ENCODE results near the gene AHNAK. TPM values are rescaled to one million over a fixed set of nuclear protein-coding genes. Genes with fewer than 3 reads are reported as not detected.
A peak's percentile ranks its signal among the peaks of the same experiment; 100 is the strongest.

Gene AHNAK
- total and polyA plus RNA-seq, 2 experiments from 2014 or later = 167 to 548 TPM

DNA sequence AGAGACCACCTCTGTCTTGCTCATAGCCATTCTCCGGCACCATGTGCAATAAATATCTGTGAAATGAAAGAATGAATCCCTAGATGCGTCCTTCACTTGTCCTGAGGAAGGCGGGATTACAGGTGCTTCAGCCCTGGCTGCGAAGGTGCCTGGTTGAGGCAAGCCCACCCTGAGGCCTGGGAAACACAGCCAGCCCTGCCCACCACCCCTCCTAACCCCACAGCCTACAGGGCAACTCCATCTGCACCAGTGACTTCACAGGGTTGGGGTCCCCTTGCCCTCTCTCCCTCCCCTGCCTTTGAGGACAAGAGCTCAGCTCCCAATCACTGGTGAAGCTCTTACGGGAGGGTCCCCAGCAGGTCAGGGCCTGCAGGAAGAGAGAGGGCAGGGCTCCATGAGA is 145.2 kb downstream of the AHNAK start:
- Histone ChIP-seq H3K4me1 (ENCODE audit: insufficient read depth) (peaks cover 49% of the 10 kb centered on the region), H3K4me2 (ENCODE audit: unreplicated experiment) (peak overlapping the region; percentile 56), H3K4me3 (no peak overlapping the region), H3K9me2 (ENCODE audit: insufficient read depth) (no peaks in the 10 kb centered on the region), H3K79me2 (ENCODE audit: insufficient read depth) (no peaks in the 10 kb centered on the region), H3K27ac (peak overlapping the region; percentile 55), H2AFZ (peak overlapping the region; percentile 69; the same call in 1 of the 2 replicates), H4K20me1 (ENCODE audit: insufficient read depth) (no peaks in the 10 kb centered on the region), H3K9me3 (ENCODE audit: low read depth) (no peaks in the 10 kb centered on the region), H3K36me3 (ENCODE audit: low read depth) (no peaks in the 10 kb centered on the region), H3K27me3 (replicated peaks; ENCODE audit: insufficient read depth) (no peaks in the 10 kb centered on the region), H3K9ac (peak overlapping the region; percentile 51), H3F3A (ENCODE audit: insufficient read depth) (peaks cover 16% of the 10 kb centered on the region)
- 74 to 78% methylated on average over 5 of the region's 5 CpGs for WGBS, 2 experiments (ENCODE audit: low coverage in 1 of 2, low lambda C conversion rate in 2 of 2, missing lambda C conversion rate in 2 of 2)
- DNase-seq = no peak
- TF ChIP-seq EZH2phosphoT487 (IDR thresholded peaks at IDR 0.05; ENCODE audit: insufficient read depth, low read depth) (no peak), EZH2 (IDR thresholded peaks at IDR 0.05; ENCODE audit: insufficient read depth, poor library complexity, severe bottlenecking) (no peak)
- in situ Hi-C loops (cut with MboI) = no loop called here

DNA sequence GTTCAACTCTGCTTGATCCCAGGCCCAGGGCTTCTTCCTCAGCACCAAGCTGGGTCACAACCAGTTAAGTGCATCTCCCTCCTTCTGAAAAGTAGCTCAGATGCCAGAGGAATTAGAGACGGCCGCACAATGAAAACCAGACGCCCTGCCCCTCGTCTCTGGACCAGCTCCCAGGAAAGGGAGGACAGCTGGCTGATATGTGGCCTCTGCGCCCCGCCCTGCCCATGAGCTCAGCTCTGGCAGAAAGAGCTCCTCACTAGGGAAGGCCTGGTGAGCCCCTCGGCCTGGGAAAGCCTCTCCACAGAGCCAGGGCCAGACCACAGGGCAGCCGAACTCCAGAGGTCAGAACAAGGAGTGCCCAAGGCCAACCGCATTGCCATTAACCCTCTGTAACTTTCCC is 145.8 kb downstream of the AHNAK start:
- H3K9me2 ChIP-seq (ENCODE audit: insufficient read depth) = no peaks in the 10 kb centered on the region
- H3K27me3 ChIP-seq (replicated peaks; ENCODE audit: insufficient read depth) = no peaks in the 10 kb centered on the region
- H3K79me2 ChIP-seq (ENCODE audit: insufficient read depth) = no peaks in the 10 kb centered on the region
- WGBS, 2 experiments (ENCODE audit: low coverage in 1 of 2, low lambda C conversion rate in 2 of 2, missing lambda C conversion rate in 2 of 2) = 2 to 3% methylated on average over 7 to 9 of the region's 9 CpGs
- peak overlapping the region; percentile 55 for H3K27ac ChIP-seq
- H3F3A ChIP-seq (ENCODE audit: insufficient read depth) = peaks cover 16% of the 10 kb centered on the region
- in situ Hi-C loops (cut with MboI) = no loop called here
- no peak for TF ChIP-seq EZH2 (IDR thresholded peaks at IDR 0.05; ENCODE audit: insufficient read depth, poor library complexity, severe bottlenecking)
- TF ChIP-seq EZH2phosphoT487 (IDR thresholded peaks at IDR 0.05; ENCODE audit: insufficient read depth, low read depth) = no peak
- no peaks in the 10 kb centered on the region for H3K9me3 ChIP-seq (ENCODE audit: low read depth)
- peaks cover 49% of the 10 kb centered on the region for H3K4me1 ChIP-seq (ENCODE audit: insufficient read depth)
- H3K36me3 ChIP-seq (ENCODE audit: low read depth) = no peaks in the 10 kb centered on the region
- H3K4me2 ChIP-seq (ENCODE audit: unreplicated experiment) = peak overlapping the region; percentile 56
- H4K20me1 ChIP-seq (ENCODE audit: insufficient read depth) = no peaks in the 10 kb centered on the region
- H2AFZ ChIP-seq = peak overlapping the region; percentile 19; the same call in 1 of the 2 replicates
- peak overlapping the region; percentile 51 for H3K9ac ChIP-seq
- H3K4me3 ChIP-seq = no peak overlapping the region
- DNase-seq = peak; percentile 95

DNA sequence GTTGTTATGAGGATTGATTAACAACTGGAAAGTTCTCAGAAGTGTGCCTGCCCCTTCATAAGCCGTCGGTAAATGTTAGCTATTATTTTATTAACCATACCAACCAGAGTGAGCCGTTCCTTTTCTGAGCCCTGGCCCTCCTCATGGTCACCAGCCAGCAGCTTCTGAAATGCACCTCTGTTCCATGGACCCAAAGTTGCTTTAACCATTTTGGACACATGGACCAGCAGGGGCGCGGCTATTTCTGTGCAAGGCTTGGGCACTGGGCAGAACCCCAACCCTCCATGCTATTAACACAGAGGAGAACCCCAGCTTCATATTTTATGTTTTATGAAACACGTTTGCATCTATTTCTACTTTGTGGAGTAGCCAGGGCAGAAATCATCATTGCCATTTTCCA is 146.3 kb downstream of the AHNAK start:
- H3F3A ChIP-seq (ENCODE audit: insufficient read depth) = peaks cover 16% of the 10 kb centered on the region
- 14 to 21% methylated on average over 6 of the region's 6 CpGs for WGBS, 2 experiments (ENCODE audit: low coverage in 1 of 2, low lambda C conversion rate in 2 of 2, missing lambda C conversion rate in 2 of 2)
- no peaks in the 10 kb centered on the region for H3K9me3 ChIP-seq (ENCODE audit: low read depth)
- H3K4me3 ChIP-seq = no peak overlapping the region
- DNase-seq = peak; percentile 39
- TF ChIP-seq EZH2 (IDR thresholded peaks at IDR 0.05; ENCODE audit: insufficient read depth, poor library complexity, severe bottlenecking) = no peak
- TF ChIP-seq EZH2phosphoT487 (IDR thresholded peaks at IDR 0.05; ENCODE audit: insufficient read depth, low read depth) = no peak
- no peaks in the 10 kb centered on the region for H3K9me2 ChIP-seq (ENCODE audit: insufficient read depth)
- H3K27ac ChIP-seq = peak overlapping the region; percentile 39
- H4K20me1 ChIP-seq (ENCODE audit: insufficient read depth) = no peaks in the 10 kb centered on the region
- no peak overlapping the region for H2AFZ ChIP-seq
- in situ Hi-C loops (cut with MboI) = no loop called here
- no peaks in the 10 kb centered on the region for H3K79me2 ChIP-seq (ENCODE audit: insufficient read depth)
- H3K36me3 ChIP-seq (ENCODE audit: low read depth) = no peaks in the 10 kb centered on the region
- H3K9ac ChIP-seq = peak overlapping the region; percentile 11; the same call in 1 of the 2 replicates
- H3K4me2 ChIP-seq (ENCODE audit: unreplicated experiment) = peak overlapping the region; percentile 33
- H3K4me1 ChIP-seq (ENCODE audit: insufficient read depth) = peaks cover 52% of the 10 kb centered on the region
- no peaks in the 10 kb centered on the region for H3K27me3 ChIP-seq (replicated peaks; ENCODE audit: insufficient read depth)

DNA sequence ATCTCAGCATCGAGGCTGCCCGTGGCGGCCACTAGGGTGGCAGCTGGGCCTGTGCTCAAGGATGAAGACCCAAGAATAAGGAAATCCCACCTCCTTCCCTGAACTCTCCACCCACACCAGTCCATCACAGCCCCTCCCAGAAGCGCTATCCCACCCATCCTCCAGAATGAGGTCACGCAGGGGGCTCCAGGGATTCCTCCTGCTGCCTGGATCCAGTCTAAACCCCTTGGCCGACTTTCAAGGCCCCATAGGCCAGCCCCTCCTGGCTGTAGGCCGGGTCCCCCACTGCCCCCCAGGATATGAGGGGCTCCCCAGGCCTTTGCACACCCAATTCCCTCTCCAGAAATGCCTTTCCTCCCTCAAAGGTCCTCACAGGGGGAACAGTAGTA is 146.7 kb downstream of the AHNAK start:
- Histone ChIP-seq H3K36me3 (ENCODE audit: low read depth) (no peaks in the 10 kb centered on the region), H2AFZ (no peak overlapping the region)

More for the DNA sequence above, 146.7 kb downstream of the AHNAK start:
- Histone ChIP-seq H3K27ac (peak overlapping the region; percentile 39; the same call in 1 of the 2 replicates), H4K20me1 (ENCODE audit: insufficient read depth) (no peaks in the 10 kb centered on the region), H3K4me1 (ENCODE audit: insufficient read depth) (peaks cover 53% of the 10 kb centered on the region), H3K9me2 (ENCODE audit: insufficient read depth) (no peaks in the 10 kb centered on the region), H3K4me3 (no peak overlapping the region), H3K9ac (peak overlapping the region; percentile 3; the same call in 1 of the 2 replicates), H3K79me2 (ENCODE audit: insufficient read depth) (no peaks in the 10 kb centered on the region), H3K27me3 (replicated peaks; ENCODE audit: insufficient read depth) (no peaks in the 10 kb centered on the region), H3K4me2 (ENCODE audit: unreplicated experiment) (peak overlapping the region; percentile 33), H3K9me3 (ENCODE audit: low read depth) (no peaks in the 10 kb centered on the region), H3F3A (ENCODE audit: insufficient read depth) (peaks cover 16% of the 10 kb centered on the region)
- TF ChIP-seq EZH2 (IDR thresholded peaks at IDR 0.05; ENCODE audit: insufficient read depth, poor library complexity, severe bottlenecking) (no peak), EZH2phosphoT487 (IDR thresholded peaks at IDR 0.05; ENCODE audit: insufficient read depth, low read depth) (no peak)
- 23 to 25% methylated on average over 7 of the region's 7 CpGs for WGBS, 2 experiments (ENCODE audit: low coverage in 1 of 2, low lambda C conversion rate in 2 of 2, missing lambda C conversion rate in 2 of 2)
- in situ Hi-C loops (cut with MboI) = loop anchor here (10.0 to 25.0 kb wide), 2 partner anchors 155 to 287 kb away; partner anchors contain the start of genes LRRN4CL and UBXN1
- no peak for DNase-seq
